GM18909 (cell line): ENCODE results near the gene ZNF862.
"Not testable (repeated sequence)": the region's sequence is repeated elsewhere in the genome, so short reads cannot be mapped to it uniquely, and the experiment has no call there.

Experiments used
- ATAC-seq: cut with Tn5 transposase; IDR thresholded peaks from one replicate; pipeline ENCODE4 v1.9.1; 2021; ENCODE audit warnings: mild to moderate bottlenecking; ENCODE audit not compliant: unreplicated experiment, poor library complexity

The ZNF862 gene

GRCh38 chr7:149912126-149912525 lies 74.0 kb downstream of the ZNF862 start:
- not testable (repeated sequence) for ATAC-seq
